NCI-H1436 (cell line): ENCODE data around the gene USP4.

Source experiments
- DNase-seq: peaks from one replicate; lab custom pipeline; 2025; lab: John Stamatoyannopoulos, UW

The USP4 gene

DNA sequence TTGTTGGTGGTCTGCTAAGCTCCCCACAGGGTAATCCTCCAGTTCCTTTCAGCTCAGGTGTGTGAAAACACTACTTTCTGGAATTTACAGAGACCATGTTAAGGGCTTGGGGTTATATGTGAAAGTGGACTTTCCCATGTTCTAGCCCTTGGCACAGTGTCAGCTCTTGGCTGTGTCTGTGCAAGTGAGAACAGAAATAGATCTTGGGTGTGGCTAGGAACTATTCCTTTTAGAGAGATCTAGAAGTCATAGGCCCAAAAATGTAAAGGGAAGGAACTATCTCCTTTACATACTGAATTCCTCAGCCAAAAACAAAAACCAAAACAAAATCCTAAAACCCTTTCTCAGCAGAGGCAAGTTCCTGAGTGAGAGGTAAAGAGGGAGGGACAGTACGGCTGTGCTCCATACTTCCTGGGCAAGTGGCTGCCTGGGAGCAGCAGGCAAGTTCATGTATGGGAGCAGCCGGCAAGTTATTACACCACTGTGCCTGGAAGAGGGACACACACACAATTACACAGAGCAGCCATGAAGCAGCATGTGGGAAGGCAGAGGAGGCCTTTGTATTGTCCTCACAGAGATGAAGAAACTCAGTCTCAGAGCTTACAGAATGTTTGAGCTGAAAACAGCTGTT is 43.0 kb downstream of the USP4 start:
- no peak for DNase-seq

GRCh38 chr3:49295489-49296058 is 44.3 kb downstream of the USP4 start:
- no peak for DNase-seq

DNA sequence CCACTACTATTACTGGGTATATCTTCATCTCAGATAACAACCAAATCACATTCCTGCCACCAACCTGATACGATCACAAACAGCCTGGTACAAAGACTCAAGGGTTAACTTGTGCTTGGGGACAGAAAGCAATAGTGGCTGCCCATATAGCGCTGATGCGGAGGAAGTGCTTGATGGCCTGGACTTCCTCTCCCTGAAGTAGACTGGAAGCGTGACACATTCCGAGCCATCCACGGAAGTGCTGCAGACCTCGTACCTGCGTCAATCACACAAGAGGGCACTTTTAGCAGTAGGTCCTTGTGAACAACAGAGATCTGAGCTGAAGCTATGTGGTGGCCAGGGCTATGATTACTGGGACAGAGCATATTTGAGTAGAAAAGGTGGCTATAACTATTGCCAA is 45.5 kb downstream of the USP4 start:
- DNase-seq = no peak

DNA sequence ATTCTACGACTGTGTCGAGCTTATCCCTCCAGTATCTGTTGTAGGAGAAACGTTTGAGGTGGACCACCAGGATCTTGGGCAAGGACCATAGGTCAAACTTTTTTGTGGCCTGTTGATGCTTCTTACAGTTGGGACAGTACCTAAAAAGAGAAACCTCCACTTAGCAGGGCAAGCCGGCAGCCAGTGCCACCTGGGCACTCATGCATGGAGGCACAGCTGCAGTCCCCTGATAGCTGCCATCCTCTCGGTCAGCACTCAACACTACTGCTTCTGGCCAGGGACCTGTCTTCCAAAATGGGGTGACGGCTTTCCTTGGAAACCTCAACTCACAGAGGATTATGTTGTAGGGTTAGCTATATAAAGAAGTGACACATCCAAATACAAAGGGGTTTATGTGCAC is 55.9 kb downstream of the USP4 start:
- DNase-seq = no peak

- DNase-seq = no peak
Observed at GRCh38 chr3:49279376-49279775, 60.5 kb downstream of the USP4 start.

DNA sequence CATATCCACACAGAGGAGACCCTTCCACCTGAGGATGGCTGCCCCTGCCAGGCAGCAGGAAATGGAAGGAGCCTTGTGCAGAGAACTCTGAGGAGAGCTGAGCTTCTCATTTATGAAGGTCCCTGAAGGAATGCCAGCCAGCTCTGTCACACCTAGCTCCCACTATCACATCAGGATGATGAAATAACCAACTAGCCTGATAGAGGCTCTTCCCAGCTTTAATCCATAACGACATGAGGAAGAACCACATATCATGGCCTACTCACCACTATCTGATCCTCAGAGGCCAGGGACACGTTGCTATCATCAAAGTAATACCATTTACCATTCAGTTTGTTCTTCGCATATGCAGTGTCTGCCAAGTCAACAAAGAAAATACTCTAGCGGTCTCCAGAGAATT is 61.3 kb downstream of the USP4 start:
- DNase-seq = no peak

GRCh38 chr3:49277383-49277775 is 62.5 kb downstream of the USP4 start:
- DNase-seq = no peak

DNA sequence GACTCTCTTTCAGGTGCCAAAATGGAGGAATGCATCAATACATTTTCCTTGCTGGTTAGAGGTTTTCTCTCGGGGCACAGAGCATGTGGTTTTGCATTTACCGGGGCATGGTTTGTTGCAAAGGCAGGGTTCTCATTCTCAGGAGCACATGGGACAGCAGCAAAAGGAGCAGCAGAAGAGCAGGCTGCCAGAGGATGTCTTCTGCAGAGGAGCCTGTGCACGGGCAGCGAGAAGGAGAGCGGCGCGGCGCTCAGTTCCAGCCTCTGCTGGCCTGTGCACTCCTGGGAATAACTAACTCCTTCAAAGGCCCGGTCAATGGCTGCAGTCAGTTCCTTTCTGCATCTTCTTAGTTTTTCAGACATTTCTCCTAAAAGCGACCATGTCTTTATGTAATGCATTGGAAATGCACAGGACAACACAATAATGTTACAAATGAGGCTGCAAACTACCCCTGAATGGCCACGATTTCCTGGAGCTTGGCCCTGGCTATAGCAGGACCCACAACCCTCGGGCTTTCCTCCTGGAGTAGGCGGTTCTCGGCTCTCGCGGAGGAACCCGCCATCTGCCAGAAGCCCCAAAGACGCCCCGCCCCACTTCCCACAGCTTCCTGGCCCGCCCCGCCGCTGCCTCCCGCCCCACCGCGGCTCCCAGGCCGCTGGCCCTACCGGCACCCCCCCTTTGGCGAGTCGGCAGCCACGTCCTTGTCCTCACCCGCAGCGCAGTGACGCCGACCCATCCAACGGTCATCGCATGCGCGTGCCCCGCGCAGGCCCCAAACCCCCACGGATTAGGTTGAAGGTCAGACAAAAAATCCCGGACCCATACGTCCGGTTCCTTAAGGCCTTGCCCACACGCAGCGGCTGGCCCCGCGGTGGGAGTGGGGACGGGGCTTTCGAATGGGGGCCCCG is 63.1 kb downstream of the USP4 start, which contains the start of gene C3orf62:
C3orf62 (minus strand) TSS at position 758 of the 908 bp plus-strand sequence; CDS start at position 398, 360 bp downstream.
- no peak for DNase-seq

DNA sequence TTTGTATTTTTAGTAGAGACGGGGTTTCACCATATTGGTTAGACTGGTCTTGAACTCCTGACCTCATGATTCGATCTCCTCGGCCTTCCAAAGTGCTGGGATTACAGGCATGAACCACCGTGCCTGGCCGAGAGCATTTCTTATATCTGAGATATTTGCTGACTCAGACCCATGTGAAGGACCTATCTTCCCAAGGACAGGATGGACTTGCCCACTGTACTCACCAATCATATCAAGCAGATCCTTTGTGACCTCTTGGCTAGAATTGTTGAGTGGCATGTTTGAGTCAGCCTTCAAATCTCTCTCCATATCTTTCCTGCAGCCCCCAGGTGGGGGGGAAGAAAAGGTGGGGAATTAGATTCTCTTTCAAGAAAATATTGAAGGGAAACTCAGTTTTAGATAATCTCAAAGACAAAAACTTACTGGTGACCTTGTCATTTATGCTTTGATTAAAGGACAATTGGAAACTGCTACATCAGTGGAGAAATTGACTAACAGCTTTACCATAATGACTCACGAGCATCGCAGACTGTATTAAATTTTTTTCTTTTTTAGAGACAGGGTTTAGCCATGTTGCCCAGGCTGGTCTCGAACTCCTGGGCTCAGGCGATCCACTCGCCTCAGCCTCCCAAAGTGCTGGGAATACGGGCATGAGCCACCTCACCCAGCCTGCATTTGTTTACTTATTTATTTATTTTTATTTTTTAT is 65.9 kb downstream of the USP4 start:
- no peak for DNase-seq

DNA sequence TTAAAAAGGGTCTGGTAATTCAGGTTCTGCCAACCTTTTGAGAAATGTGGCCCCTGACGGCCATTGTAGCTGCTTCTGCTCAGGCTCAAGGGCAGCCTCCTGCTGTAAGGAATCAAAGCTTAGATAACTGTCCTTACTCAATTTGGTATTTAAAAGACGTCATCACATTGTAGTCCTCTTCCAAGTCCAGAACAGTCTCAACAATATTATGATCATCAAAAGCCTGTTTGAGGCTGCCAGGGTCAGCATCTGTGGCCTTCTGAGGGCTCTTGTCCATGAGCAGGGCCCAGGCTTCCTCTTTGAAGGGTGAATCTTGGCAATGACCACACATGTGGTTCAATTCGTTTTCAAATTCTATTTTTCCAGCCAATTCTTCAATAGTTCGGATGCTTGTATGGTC is 68.8 kb downstream of the USP4 start:
- no peak for DNase-seq

- no peak for DNase-seq
Observed at GRCh38 chr3:49270156-49270500, 69.7 kb downstream of the USP4 start.

DNA sequence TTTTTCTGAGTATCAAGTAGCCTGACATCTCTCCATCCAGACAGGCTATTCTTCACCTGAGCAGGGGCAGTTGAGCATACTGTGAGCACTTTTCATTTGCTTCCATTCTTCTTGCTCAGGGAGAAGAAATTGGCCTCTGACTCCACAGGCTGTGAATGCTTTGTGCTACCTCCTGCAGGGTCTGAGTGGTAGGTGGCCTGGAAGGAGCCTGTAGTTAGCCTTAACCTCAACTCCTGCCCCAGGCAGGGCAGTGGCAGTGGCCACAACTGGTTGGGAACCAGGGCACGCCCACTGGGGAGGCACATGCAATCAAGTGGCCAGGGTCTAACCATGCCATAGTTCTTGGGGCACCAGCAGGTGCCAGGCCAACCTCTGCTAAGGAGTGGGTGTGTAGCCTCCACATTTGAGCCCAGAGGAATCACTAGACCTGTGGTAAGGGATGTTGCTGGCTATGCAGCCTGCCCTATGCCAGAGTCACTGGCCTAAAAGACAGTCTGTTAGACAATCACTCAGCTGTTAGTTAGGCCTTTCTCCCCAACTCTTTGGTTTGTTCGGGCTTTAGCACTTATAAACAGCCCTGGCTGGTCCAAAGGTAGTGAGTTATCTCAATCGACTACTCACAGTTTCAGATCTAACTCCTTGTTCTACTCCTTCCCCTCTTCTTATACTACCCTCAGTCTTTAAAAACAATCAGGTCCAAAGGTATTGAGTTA is 70.3 kb downstream of the USP4 start:
- DNase-seq = no peak

GRCh38 chr3:49266410-49267095 is 73.3 kb downstream of the USP4 start:
- DNase-seq = no peak

GRCh38 chr3:49265661-49266386 is 74.0 kb downstream of the USP4 start:
- DNase-seq = no peak

GRCh38 chr3:49263159-49263889 is 76.5 kb downstream of the USP4 start:
- DNase-seq = no peak

DNA sequence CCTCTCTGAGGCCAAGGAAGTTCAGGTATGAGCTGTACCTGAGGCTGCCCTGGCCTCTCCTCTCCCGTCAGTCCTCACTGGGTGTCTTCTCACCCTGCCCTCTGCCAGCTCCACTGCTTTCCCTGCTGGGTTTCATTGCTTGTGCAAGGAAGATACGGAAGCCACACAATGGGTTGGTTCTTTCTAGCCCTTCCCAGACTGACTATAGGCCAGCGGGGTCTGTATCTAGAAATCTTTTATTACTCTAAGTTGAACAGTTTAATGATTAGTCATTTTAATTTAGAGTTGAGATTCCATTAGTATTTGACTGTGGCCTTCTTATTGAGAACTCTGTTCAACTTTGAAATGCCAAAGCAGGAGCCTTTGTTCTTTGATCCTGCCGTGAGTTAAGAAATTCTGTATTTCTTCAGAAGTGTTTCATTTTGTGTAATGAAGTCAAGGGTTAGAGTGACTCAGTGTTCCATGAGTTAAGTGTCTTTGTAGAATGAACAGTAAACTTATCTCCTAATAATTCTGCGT is 79.0 kb downstream of the USP4 start:
- DNase-seq = no peak

- no peak for DNase-seq
Observed at GRCh38 chr3:49257187-49257586, 82.7 kb downstream of the USP4 start.

- DNase-seq = no peak
Observed at GRCh38 chr3:49255718-49256511, 83.9 kb downstream of the USP4 start.

DNA sequence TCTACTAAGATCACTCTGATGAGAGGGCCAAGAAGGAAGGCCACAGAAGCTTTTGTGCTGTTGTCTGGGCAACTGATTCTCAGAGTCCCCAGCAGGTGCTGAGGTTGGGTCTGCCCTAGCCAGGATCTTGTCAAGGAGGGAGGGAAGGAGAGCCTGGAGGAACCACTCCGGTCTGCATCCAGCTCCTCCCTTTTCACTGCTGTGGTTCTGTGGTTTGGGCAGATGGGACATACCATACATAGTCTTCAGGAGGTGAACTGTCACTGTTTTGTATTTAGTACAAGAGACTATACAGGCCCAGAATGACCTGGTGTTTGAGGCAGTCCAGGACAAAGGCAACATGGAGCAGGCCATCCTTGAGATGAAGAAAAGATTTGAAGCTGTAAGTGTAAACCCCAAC is 84.7 kb downstream of the USP4 start:
- DNase-seq = no peak
